ENCODE measurements around the gene KIAA0753. TPM values are rescaled to one million over a fixed set of nuclear protein-coding genes. Genes with fewer than 3 reads are reported as not detected.

Gene KIAA0753
- total RNA-seq, 2 donors from 2014 or later, result 6.9 to 13.5 TPM

DNA sequence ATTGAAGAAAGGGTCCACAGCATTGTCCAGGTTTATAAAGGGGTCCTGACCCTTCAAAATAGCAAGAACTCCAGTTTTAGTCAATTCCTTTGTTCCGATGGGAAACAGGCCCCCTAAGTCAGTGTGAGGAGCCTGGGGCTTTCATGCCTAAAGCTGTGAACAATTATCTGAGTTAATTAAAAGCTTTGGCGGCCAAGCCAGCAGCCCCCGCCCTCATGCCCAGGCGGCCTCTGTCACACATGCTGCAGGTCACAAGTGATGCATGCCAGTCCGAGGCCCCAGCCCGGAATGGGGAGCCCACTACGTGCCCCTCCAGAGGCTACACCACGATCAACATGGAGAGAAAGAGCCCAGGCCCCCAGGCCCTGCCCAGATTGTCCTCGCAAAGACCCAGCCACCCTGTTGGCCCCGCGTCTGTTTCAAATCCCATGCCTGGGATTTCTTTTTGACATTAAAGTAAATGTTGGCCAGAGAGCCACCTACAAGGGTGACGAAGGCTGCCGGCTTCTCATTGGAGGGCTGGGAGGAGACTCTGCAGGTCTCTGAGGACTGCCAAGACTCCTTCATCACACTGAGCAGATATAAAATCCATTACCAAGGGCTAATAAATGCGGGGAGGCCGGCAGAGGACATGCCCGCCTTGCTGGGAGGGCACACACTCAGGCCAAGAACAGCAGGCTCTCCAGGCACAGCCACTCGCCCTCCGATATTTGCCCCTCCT lies 69.6 kb downstream of the KIAA0753 start:
- DNase-seq, result no peak
- WGBS, 2 donors, result 83 to 86% methylated on average over 10 to 18 of the region's 18 CpGs
- H3K4me3 ChIP-seq, result no peak overlapping the region

DNA sequence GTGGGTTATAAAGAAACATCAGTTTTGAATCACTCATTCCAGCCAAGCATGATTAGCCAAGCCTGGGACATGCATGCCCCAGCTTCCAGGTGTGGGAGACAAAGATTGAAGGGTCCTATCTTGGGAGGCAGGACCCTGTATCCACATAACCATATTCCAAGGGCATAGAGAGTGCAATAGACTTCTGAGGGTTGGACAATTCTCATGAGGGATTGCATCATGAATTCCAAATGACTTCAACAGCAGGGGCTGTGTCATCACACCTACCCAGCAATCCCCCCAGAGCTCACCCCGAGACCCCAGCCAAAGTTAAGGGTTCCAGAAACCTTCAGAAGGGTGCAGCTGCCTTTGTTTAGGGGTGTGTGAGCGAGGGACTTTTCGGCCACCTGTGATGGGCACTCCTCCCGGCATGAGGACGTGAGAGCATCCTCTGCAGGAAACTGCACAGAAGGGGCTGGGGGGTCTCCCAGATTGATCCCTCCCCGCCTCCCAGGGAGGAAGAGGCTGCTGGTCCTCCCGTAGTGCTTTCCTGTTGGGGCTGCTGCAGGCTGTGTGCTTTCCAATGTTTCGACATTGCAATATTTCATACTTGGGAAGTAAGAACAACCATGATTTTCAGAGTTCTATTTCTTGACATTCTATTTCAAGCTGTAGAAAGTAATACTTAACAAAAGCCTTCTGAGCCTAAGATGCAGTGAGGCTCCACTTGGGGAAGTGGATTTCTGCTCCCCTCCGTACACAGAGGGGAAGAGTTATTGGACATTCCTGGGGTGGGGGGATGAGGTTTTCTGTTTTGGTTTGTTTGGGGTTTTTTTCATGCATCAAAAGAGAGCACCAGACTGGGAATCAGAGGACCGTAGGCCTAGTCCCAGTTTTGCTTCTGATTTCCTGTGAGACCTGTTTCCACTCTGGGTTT lies 70.9 kb downstream of the KIAA0753 start:
- 79% methylated on average over 9 to 10 of the region's 10 CpGs for WGBS, 2 donors
- no peak overlapping the region for H3K27ac ChIP-seq
- no peaks in the 10 kb centered on the region for H3K36me3 ChIP-seq (replicated peaks in 1 of 2; ENCODE audit: insufficient read depth in 1 of 2, low read depth in 2 of 2)
- no peak for DNase-seq
- no peaks in the 10 kb centered on the region for H3K9me3 ChIP-seq
- H3K4me1 ChIP-seq, result no peaks in the 10 kb centered on the region
- TF ChIP-seq POLR2A (IDR thresholded peaks at IDR 0.05), result no peak
- TF ChIP-seq, protein P1, sequence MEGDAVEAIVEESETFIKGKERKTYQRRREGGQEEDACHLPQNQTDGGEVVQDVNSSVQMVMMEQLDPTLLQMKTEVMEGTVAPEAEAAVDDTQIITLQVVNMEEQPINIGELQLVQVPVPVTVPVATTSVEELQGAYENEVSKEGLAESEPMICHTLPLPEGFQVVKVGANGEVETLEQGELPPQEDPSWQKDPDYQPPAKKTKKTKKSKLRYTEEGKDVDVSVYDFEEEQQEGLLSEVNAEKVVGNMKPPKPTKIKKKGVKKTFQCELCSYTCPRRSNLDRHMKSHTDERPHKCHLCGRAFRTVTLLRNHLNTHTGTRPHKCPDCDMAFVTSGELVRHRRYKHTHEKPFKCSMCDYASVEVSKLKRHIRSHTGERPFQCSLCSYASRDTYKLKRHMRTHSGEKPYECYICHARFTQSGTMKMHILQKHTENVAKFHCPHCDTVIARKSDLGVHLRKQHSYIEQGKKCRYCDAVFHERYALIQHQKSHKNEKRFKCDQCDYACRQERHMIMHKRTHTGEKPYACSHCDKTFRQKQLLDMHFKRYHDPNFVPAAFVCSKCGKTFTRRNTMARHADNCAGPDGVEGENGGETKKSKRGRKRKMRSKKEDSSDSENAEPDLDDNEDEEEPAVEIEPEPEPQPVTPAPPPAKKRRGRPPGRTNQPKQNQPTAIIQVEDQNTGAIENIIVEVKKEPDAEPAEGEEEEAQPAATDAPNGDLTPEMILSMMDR (IDR thresholded peaks at IDR 0.05), result no peak
- no peak overlapping the region for H3K4me3 ChIP-seq
- intact Hi-C loops (cut with DNase I), result no loop called here
- ATAC-seq, result no peak
- H3K27me3 ChIP-seq, result no peaks in the 10 kb centered on the region

More for the DNA sequence above, 69.6 kb downstream of the KIAA0753 start:
- Histone ChIP-seq H3K27me3 (no peaks in the 10 kb centered on the region), H3K27ac (no peak overlapping the region), H3K9me3 (no peaks in the 10 kb centered on the region), H3K36me3 (replicated peaks in 1 of 2; ENCODE audit: insufficient read depth in 1 of 2, low read depth in 2 of 2) (no peaks in the 10 kb centered on the region), H3K4me1 (no peaks in the 10 kb centered on the region)
- TF ChIP-seq, protein P1 (IDR thresholded peaks at IDR 0.05), result no peak
- no peak for TF ChIP-seq POLR2A (IDR thresholded peaks at IDR 0.05)
- intact Hi-C loops (cut with DNase I), result no loop called here
- ATAC-seq, result no peak

DNA sequence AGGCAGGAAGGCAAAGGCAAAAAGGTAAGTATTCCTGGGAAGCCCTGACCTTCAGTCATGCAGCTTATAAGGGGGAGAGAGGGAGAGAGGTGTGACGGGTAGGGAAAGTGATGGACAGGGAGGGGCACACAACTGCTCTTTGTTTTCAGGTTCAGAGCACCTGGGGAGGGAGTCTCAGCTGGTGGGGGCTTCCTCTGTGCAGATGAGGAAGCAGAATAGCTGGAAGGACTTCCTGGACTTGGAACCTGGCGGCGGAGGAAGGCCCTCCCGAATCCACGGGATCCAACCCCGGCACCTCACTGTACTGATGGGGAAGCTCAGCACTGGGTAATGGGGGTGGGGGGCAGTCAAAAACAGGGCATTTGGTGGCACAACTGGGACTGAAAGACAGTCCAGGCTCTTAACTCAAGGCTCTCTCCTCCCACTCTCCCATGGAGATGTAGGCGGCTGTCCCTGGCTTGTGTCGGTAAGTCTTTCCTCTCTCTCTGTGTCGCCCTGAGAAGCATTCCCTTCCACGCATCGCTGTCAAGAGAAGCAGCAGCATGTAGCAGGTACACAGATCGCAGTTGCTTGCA lies 72.2 kb downstream of the KIAA0753 start:
- no peaks in the 10 kb centered on the region for H3K9me3 ChIP-seq
- no peak overlapping the region for H3K27ac ChIP-seq
- no peaks in the 10 kb centered on the region for H3K27me3 ChIP-seq
- WGBS, 2 donors, result 83 to 86% methylated on average over 12 of the region's 12 CpGs
- intact Hi-C loops (cut with DNase I), result no loop called here
- DNase-seq (no peak), ATAC-seq (no peak)
- H3K4me1 ChIP-seq, result no peaks in the 10 kb centered on the region
- TF ChIP-seq POLR2A (IDR thresholded peaks at IDR 0.05), result no peak
- TF ChIP-seq, protein P1 (IDR thresholded peaks at IDR 0.05), result no peak
- H3K36me3 ChIP-seq (replicated peaks in 1 of 2; ENCODE audit: insufficient read depth in 1 of 2, low read depth in 2 of 2), result no peaks in the 10 kb centered on the region
- no peak overlapping the region for H3K4me3 ChIP-seq

DNA sequence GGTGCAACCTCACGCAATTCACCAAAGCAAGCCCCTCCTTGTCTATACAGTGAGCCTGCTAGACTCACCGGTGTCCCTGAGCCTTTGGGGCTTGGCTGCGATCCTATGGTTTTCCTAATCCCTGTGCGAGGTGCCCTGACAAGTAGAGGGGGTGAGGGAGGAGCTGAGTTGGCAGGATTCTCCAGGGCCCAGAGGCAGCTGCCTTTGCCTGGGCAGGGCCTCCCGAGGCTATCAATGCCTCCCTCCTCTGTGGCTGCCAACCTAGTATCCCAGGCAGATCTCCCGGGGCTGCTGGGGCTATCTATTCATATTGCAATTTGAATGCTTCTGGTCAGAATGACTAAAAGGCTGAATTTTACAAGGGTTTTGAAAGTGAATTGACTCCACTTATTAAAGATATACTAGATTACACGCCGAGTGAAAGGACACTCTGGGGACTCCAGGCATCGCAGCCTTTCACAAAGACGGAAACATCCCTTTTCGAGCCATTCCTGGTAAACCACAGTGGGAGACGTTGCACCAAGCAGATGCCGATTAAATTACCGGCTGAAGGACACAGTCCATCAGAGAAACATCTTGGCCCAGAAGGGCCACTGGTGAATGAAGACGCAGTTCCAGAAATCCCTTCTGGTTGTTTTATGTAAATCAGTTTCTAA lies 72.9 kb downstream of the KIAA0753 start:
- no peaks in the 10 kb centered on the region for H3K4me1 ChIP-seq
- intact Hi-C loops (cut with DNase I), result no loop called here
- no peaks in the 10 kb centered on the region for H3K27me3 ChIP-seq
- no peak for DNase-seq
- H3K9me3 ChIP-seq, result no peaks in the 10 kb centered on the region
- H3K36me3 ChIP-seq (replicated peaks in 1 of 2; ENCODE audit: insufficient read depth in 1 of 2, low read depth in 2 of 2), result no peaks in the 10 kb centered on the region
- 66 to 67% methylated on average over 13 to 15 of the region's 15 CpGs for WGBS, 2 donors
- H3K4me3 ChIP-seq, result no peak overlapping the region
- ATAC-seq, result no peak
- no peak overlapping the region for H3K27ac ChIP-seq
- TF ChIP-seq, protein P1 (IDR thresholded peaks at IDR 0.05), result no peak
- TF ChIP-seq POLR2A (IDR thresholded peaks at IDR 0.05), result no peak
